ENCODE results near the gene TREML1.

TREML1 gene

GRCh38 chr6:41187924-41188886 lies 34.1 kb upstream of the TREML1 start:
- Mint-ChIP-seq H3K4me1 (peaks cover 60% of the 10 kb centered on the region), H3K4me3 (no peak overlapping the region), H3K36me3 (peaks cover 38% of the 10 kb centered on the region), H3K27me3 (no peaks in the 10 kb centered on the region), H3K27ac (peak overlapping the region; percentile 81), H3K9me3 (peaks cover 18% of the 10 kb centered on the region)
- CTCF ChIA-PET: interaction anchor here (0.9 to 1.0 kb wide), 2 partner anchors 90 to 180 kb away, joined by 3 read pairs; no protein-coding TSS in a partner anchor
- no peak for DNase-seq

GRCh38 chr6:41186031-41186562 lies 31.9 kb upstream of the TREML1 start:
- Mint-ChIP-seq H3K4me3 (no peak overlapping the region), H3K9me3 (peaks cover 18% of the 10 kb centered on the region), H3K27ac (no peak overlapping the region), H3K27me3 (peaks cover 3% of the 10 kb centered on the region), H3K4me1 (peaks cover 73% of the 10 kb centered on the region), H3K36me3 (peaks cover 22% of the 10 kb centered on the region)
- CTCF ChIA-PET: interaction anchor here (0.6 to 1.2 kb wide), 3 partner anchors 14 to 147 kb away, joined by 3 to 4 read pairs (median 3); no protein-coding TSS in a partner anchor
- DNase-seq: no peak

DNA sequence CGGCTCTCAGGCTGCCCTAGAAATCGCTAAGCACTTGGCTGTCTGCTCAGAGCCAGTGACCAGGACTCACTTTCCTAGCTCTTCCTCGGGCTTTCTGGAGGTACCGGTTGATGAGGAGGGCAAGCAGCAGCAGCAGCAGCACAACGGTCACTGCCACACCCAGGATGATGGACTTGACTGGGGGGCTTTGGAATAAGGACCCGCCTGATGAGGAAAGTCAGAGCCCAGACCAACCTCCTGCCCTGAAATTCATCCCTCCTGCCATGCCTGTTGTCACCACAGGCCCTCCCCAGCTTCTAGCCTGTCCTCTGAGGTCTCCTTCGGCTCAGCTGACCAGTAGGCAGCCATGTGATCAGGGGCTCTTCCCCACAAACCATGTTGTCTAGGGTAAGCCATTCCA lies 30.6 kb upstream of the TREML1 start:
- CTCF ChIA-PET: interaction anchor here (0.8 to 1.5 kb wide), 3 partner anchors 11 to 129 kb away, joined by 3 read pairs; no protein-coding TSS in a partner anchor
- H3K4me1 Mint-ChIP-seq: peaks cover 69% of the 10 kb centered on the region
- no peak overlapping the region for H3K4me3 Mint-ChIP-seq
- peaks cover 11% of the 10 kb centered on the region for H3K27me3 Mint-ChIP-seq
- H3K9me3 Mint-ChIP-seq: peaks cover 7% of the 10 kb centered on the region
- DNase-seq: no peak
- H3K27ac Mint-ChIP-seq: no peak overlapping the region
- H3K36me3 Mint-ChIP-seq: peaks cover 10% of the 10 kb centered on the region

- H3K36me3 Mint-ChIP-seq: no peaks in the 10 kb centered on the region
- peak; percentile 75 for DNase-seq
- H3K27ac Mint-ChIP-seq: no peak overlapping the region
- no peak overlapping the region for H3K4me3 Mint-ChIP-seq
- H3K9me3 Mint-ChIP-seq: no peaks in the 10 kb centered on the region
- H3K27me3 Mint-ChIP-seq: peaks cover 19% of the 10 kb centered on the region
- peaks cover 45% of the 10 kb centered on the region for H3K4me1 Mint-ChIP-seq
- CTCF ChIA-PET: interaction anchor here (0.6 to 3.4 kb wide), 28 partner anchors 8 to 470 kb away, joined by 3 to 58 read pairs (median 5); partner anchors contain the start of genes NFYA and OARD1
These were observed 28.2 kb upstream of the TREML1 start for GRCh38 chr6:41182069-41183034.

GRCh38 chr6:41181566-41181965 lies 27.4 kb upstream of the TREML1 start:
- Mint-ChIP-seq H3K27me3 (peaks cover 27% of the 10 kb centered on the region), H3K36me3 (no peaks in the 10 kb centered on the region), H3K4me3 (no peak overlapping the region), H3K27ac (no peak overlapping the region), H3K4me1 (peaks cover 37% of the 10 kb centered on the region), H3K9me3 (no peaks in the 10 kb centered on the region)
- no peak for DNase-seq
- CTCF ChIA-PET: interaction anchor here (0.6 to 3.4 kb wide), 18 partner anchors 11 to 471 kb away, joined by 3 to 58 read pairs (median 5); no protein-coding TSS in a partner anchor

DNA sequence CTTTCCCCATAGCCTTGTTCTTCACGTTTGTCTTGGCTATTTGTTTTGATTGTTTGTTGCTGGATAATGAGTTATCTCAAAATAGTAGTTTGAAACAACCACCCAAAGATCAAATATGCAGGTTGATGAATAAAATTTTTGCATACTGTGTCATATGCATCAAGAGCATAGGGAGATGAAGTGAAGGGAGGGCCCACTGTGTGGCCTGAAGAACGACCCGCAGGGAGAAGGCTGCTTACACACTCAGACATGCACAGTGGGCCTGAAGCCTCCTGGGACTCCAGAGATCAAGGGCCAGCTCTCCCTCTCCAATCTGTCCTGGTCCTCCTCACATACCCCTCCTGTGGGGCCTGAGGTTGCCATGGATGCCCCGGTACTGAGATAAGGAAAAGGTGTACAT lies 25.0 kb upstream of the TREML1 start:
- Mint-ChIP-seq H3K27ac (no peak overlapping the region), H3K4me1 (peaks cover 19% of the 10 kb centered on the region), H3K36me3 (no peaks in the 10 kb centered on the region), H3K9me3 (no peaks in the 10 kb centered on the region), H3K27me3 (peaks cover 38% of the 10 kb centered on the region), H3K4me3 (no peak overlapping the region)
- no peak for DNase-seq
- CTCF ChIA-PET: no interaction called here

DNA sequence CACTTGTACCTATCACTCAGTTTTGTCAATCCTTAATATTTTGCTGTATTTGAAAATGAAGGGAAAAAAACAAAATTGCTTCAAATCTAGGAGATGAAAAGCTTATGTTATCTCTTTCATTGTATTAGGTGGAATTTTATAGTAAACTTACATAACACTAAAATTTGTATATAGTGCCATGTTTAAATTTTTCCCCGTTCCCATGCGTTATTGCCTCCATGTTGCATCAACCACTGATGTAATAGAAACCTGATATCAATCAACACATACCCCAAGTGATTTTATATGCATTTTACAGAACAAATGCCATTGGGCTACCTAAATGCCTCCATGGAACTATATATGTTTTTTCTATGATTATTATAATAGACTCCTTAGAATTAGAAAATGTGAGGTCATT lies 23.5 kb upstream of the TREML1 start:
- DNase-seq: no peak
- Mint-ChIP-seq H3K9me3 (no peaks in the 10 kb centered on the region), H3K27ac (no peak overlapping the region), H3K4me3 (no peak overlapping the region), H3K4me1 (peaks cover 16% of the 10 kb centered on the region), H3K27me3 (peaks cover 40% of the 10 kb centered on the region), H3K36me3 (no peaks in the 10 kb centered on the region)
- CTCF ChIA-PET: interaction anchor here (0.9 to 1.2 kb wide), 3 partner anchors 28 to 141 kb away, joined by 3 read pairs; no protein-coding TSS in a partner anchor

- Mint-ChIP-seq H3K36me3 (no peaks in the 10 kb centered on the region), H3K9me3 (no peaks in the 10 kb centered on the region), H3K27me3 (peaks cover 38% of the 10 kb centered on the region), H3K4me3 (no peak overlapping the region), H3K27ac (no peak overlapping the region), H3K4me1 (peaks cover 12% of the 10 kb centered on the region)
- DNase-seq: no peak
- CTCF ChIA-PET: interaction anchor here (0.9 to 1.2 kb wide), 2 partner anchors 28 to 141 kb away, joined by 3 read pairs; no protein-coding TSS in a partner anchor
These were observed 23.1 kb upstream of the TREML1 start for GRCh38 chr6:41177287-41177686.

DNA sequence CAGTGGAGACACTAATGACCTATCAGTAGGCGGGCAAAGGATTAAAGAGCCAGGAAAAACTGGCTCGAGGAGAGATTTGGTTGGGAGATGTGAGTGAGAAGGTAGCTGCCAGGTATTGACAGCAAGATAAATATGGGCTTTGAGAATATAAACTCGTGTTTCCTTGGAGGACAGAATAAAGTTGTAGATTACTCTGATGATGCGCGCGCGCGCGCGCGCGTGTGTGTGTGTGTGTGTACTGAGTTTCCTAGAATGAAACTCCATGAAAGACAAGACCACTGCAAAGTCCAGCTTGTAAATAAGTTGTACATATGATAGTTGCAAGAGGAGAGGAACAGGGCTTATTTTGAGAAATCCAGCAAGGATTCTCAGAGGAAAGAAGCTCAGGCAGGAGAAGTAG lies 22.0 kb upstream of the TREML1 start:
- DNase-seq: no peak
- Mint-ChIP-seq H3K9me3 (no peaks in the 10 kb centered on the region), H3K27ac (no peak overlapping the region), H3K4me3 (no peak overlapping the region), H3K27me3 (peaks cover 38% of the 10 kb centered on the region), H3K4me1 (peaks cover under 1% of the 10 kb centered on the region), H3K36me3 (no peaks in the 10 kb centered on the region)
- CTCF ChIA-PET: interaction anchor here (0.6 kb wide), 1 partner anchor 102 kb away, joined by 3 read pairs; no protein-coding TSS in a partner anchor

GRCh38 chr6:41175084-41175483 lies 20.9 kb upstream of the TREML1 start:
- Mint-ChIP-seq H3K4me3 (no peak overlapping the region), H3K9me3 (no peaks in the 10 kb centered on the region), H3K4me1 (no peaks in the 10 kb centered on the region), H3K36me3 (no peaks in the 10 kb centered on the region), H3K27me3 (peaks cover 35% of the 10 kb centered on the region), H3K27ac (no peak overlapping the region)
- CTCF ChIA-PET: no interaction called here
- DNase-seq: no peak

GRCh38 chr6:41174610-41175009 lies 20.5 kb upstream of the TREML1 start:
- no peaks in the 10 kb centered on the region for H3K4me1 Mint-ChIP-seq
- CTCF ChIA-PET: interaction anchor here (0.9 to 1.7 kb wide), 2 partner anchors 10 to 21 kb away, joined by 3 read pairs; partner anchors contain the start of gene TREML1
- no peaks in the 10 kb centered on the region for H3K36me3 Mint-ChIP-seq
- H3K27ac Mint-ChIP-seq: no peak overlapping the region
- H3K4me3 Mint-ChIP-seq: no peak overlapping the region
- DNase-seq: no peak
- peaks cover 33% of the 10 kb centered on the region for H3K27me3 Mint-ChIP-seq
- H3K9me3 Mint-ChIP-seq: no peaks in the 10 kb centered on the region

- no peaks in the 10 kb centered on the region for H3K4me1 Mint-ChIP-seq
- peaks cover 26% of the 10 kb centered on the region for H3K27me3 Mint-ChIP-seq
- H3K36me3 Mint-ChIP-seq: no peaks in the 10 kb centered on the region
- H3K27ac Mint-ChIP-seq: no peak overlapping the region
- no peak for DNase-seq
- no peak overlapping the region for H3K4me3 Mint-ChIP-seq
- CTCF ChIA-PET: interaction anchor here (0.6 kb wide), 1 partner anchor 15 kb away, joined by 3 read pairs; no protein-coding TSS in a partner anchor
- H3K9me3 Mint-ChIP-seq: no peaks in the 10 kb centered on the region
These were observed 17.8 kb upstream of the TREML1 start for GRCh38 chr6:41171908-41172307.

GRCh38 chr6:41170547-41171160 lies 16.5 kb upstream of the TREML1 start:
- no peak overlapping the region for H3K4me3 Mint-ChIP-seq
- no peaks in the 10 kb centered on the region for H3K4me1 Mint-ChIP-seq
- H3K36me3 Mint-ChIP-seq: no peaks in the 10 kb centered on the region
- no peak for DNase-seq
- no peak overlapping the region for H3K27ac Mint-ChIP-seq
- no peaks in the 10 kb centered on the region for H3K9me3 Mint-ChIP-seq
- CTCF ChIA-PET: interaction anchor here (1.0 to 1.1 kb wide), 2 partner anchors 12 to 149 kb away, joined by 4 to 5 read pairs; no protein-coding TSS in a partner anchor
- peaks cover 18% of the 10 kb centered on the region for H3K27me3 Mint-ChIP-seq

Measured in activated naive CD4-positive, alpha-beta T cell treated with anti-CD3 and anti-CD28 coated beads, Interleukin-2, amount 10 ng/mL, durations not matched to agents 7 days and 5 days (primary cell).